Panc1 (cell line): Measurements from ENCODE around the gene MORC2. TPM values are rescaled to one million over a fixed set of nuclear protein-coding genes. Genes with fewer than 3 reads are reported as not detected.

Source experiments
- ATAC-seq: fragments of 200-7000 bp; cut with Tn5 transposase; 2 replicates; pipeline ENCODE4 v1.9.1; 2020; ENCODE audit warnings: mild to moderate bottlenecking, moderate library complexity
- BruUV-seq: library from RNA; stranded (reverse); fragments of 400-500 nt; replicated peaks from 2 replicates; lab custom pipeline; 2021; lab: Mats Ljungman, UMichigan
- CTCF ChIA-PET: fragments of 300-600 bp; sonication (Branson Sonifier 250); formaldehyde crosslinking; loops from one replicate; lab custom pipeline; 2022; ENCODE audit warnings: antibody characterized with exemption; lab: Charles Lee
- POLR2A ChIA-PET: fragments of 300-600 bp; sonication (Branson Sonifier 250); formaldehyde crosslinking; loops from one replicate; lab custom pipeline; 2022; ENCODE audit warnings: antibody characterized with exemption; lab: Charles Lee
- DNase-seq: peaks from one replicate; pipeline ENCODE4 v3.0.0-alpha.2; 2010; ENCODE audit warnings: low read depth, low spot score
- H3K27ac ChIP-seq: 2 replicates; pipeline ENCODE4 v1.5.1; 2011; ENCODE audit warnings: mild to moderate bottlenecking, low read length, inconsistent platforms
- H3K27me3 ChIP-seq: fragments of 200-500 bp; sonication (Bioruptor generic); 2 replicates; pipeline ENCODE4 v1.6.0; 2014; ENCODE audit warnings: low read length, inconsistent platforms; ENCODE audit not compliant: control insufficient read depth, insufficient read depth
- H3K36me3 ChIP-seq: fragments of 200-500 bp; sonication (Bioruptor generic); 2 replicates; pipeline ENCODE4 v1.5.1; 2014; ENCODE audit warnings: inconsistent platforms, mild to moderate bottlenecking, low read length, moderate library complexity; ENCODE audit not compliant: control insufficient read depth, insufficient read depth
- H3K4me1 ChIP-seq: 2 replicates; pipeline ENCODE4 v1.5.1; 2011; ENCODE audit warnings: inconsistent platforms, mild to moderate bottlenecking, low read length, moderate library complexity; ENCODE audit not compliant: control insufficient read depth, insufficient read depth
- H3K4me3 ChIP-seq, 2 experiments: 2 replicates each; pipeline ENCODE4 v1.5.1; 2011 to 2012; ENCODE audit warnings: low read depth in 2 of 2, low read length in 2 of 2, mild to moderate bottlenecking in 2 of 2, inconsistent platforms in 1 of 2, moderate library complexity in 1 of 2
- H3K9me3 ChIP-seq: fragments of 200-500 bp; sonication (Bioruptor generic); 2 replicates; pipeline ENCODE4 v1.5.1; 2014; ENCODE audit warnings: low read depth, mild to moderate bottlenecking, inconsistent platforms, low read length, moderate library complexity; ENCODE audit not compliant: control insufficient read depth, insufficient read depth
- POLR2AphosphoS5 ChIP-seq: IDR thresholded peaks from 2 replicates; pipeline ENCODE4 v1.6.1; 2012; ENCODE audit warnings: mild to moderate bottlenecking, low read depth, low read length, moderate library complexity
- SIN3A ChIP-seq: IDR thresholded peaks from 2 replicates; pipeline ENCODE4 v1.6.1; 2012; ENCODE audit warnings: low read depth, mild to moderate bottlenecking, low read length, moderate library complexity, borderline replicate concordance; ENCODE audit not compliant: insufficient read depth
- TCF7L2 ChIP-seq: IDR thresholded peaks from 2 replicates; pipeline ENCODE4 v1.6.1; 2011; ENCODE audit warnings: mild to moderate bottlenecking, low read depth, low read length, inconsistent platforms
- in situ Hi-C: cut with HindIII; loops from 2 replicates; pipeline ENCODE4 v1.10.0; 2016; ENCODE audit warnings: low sequenced_read_pairs, low pct_unique_long_range_greater_than_20kb
- intact Hi-C: fragments of 100-400 bp; cut with micrococcal nuclease; formaldehyde crosslinking; loops from one replicate; pipeline ENCODE4 v1.10.0; 2022; ENCODE audit not compliant: unreplicated experiment
- total RNA-seq: library from RNA; stranded (reverse); gene quantifications from one replicate; pipeline ENCODE4 v1.2.1, GENCODE V29; 2021; ENCODE audit not compliant: unreplicated experiment
- TF ChIP-seq, protein P1 (sequence below), 2 experiments: IDR thresholded peaks; 2 replicates each; pipeline ENCODE4 v1.6.1; 2011 to 2012; ENCODE audit warnings: low read depth in 2 of 2, control low read depth in 1 of 2, low read length in 1 of 2, mild to moderate bottlenecking in 1 of 2, moderate library complexity in 1 of 2; ENCODE audit not compliant: insufficient read depth in 1 of 2
- TF ChIP-seq, protein P2 (sequence below): fragments of 450-650 bp; IDR thresholded peaks from 2 replicates; pipeline ENCODE4 v1.5.1; 2017; ENCODE audit warnings: mild to moderate bottlenecking

The MORC2 gene
- total RNA-seq, 1 experiment from 2014 or later = 31.5 TPM

- in situ Hi-C loops = no loop called here
- BruUV-seq = no TSS peak
- no peaks in the 10 kb centered on the region for H3K9me3 ChIP-seq
- DNase-seq (no peak), ATAC-seq (no peak)
- no peaks in the 10 kb centered on the region for H3K27me3 ChIP-seq
- H3K36me3 ChIP-seq = no peaks in the 10 kb centered on the region
- POLR2A ChIA-PET = no interaction called here
- TF ChIP-seq TCF7L2 = no peak
- TF ChIP-seq POLR2AphosphoS5 = no peak
- TF ChIP-seq, protein P1, sequence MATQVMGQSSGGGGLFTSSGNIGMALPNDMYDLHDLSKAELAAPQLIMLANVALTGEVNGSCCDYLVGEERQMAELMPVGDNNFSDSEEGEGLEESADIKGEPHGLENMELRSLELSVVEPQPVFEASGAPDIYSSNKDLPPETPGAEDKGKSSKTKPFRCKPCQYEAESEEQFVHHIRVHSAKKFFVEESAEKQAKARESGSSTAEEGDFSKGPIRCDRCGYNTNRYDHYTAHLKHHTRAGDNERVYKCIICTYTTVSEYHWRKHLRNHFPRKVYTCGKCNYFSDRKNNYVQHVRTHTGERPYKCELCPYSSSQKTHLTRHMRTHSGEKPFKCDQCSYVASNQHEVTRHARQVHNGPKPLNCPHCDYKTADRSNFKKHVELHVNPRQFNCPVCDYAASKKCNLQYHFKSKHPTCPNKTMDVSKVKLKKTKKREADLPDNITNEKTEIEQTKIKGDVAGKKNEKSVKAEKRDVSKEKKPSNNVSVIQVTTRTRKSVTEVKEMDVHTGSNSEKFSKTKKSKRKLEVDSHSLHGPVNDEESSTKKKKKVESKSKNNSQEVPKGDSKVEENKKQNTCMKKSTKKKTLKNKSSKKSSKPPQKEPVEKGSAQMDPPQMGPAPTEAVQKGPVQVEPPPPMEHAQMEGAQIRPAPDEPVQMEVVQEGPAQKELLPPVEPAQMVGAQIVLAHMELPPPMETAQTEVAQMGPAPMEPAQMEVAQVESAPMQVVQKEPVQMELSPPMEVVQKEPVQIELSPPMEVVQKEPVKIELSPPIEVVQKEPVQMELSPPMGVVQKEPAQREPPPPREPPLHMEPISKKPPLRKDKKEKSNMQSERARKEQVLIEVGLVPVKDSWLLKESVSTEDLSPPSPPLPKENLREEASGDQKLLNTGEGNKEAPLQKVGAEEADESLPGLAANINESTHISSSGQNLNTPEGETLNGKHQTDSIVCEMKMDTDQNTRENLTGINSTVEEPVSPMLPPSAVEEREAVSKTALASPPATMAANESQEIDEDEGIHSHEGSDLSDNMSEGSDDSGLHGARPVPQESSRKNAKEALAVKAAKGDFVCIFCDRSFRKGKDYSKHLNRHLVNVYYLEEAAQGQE (IDR thresholded peaks at IDR 0.05; ENCODE audit: insufficient read depth in 1 of 2, low read depth in 2 of 2, low read length in 1 of 2) = no peak
- no peak for TF ChIP-seq SIN3A
- TF ChIP-seq, protein P2, sequence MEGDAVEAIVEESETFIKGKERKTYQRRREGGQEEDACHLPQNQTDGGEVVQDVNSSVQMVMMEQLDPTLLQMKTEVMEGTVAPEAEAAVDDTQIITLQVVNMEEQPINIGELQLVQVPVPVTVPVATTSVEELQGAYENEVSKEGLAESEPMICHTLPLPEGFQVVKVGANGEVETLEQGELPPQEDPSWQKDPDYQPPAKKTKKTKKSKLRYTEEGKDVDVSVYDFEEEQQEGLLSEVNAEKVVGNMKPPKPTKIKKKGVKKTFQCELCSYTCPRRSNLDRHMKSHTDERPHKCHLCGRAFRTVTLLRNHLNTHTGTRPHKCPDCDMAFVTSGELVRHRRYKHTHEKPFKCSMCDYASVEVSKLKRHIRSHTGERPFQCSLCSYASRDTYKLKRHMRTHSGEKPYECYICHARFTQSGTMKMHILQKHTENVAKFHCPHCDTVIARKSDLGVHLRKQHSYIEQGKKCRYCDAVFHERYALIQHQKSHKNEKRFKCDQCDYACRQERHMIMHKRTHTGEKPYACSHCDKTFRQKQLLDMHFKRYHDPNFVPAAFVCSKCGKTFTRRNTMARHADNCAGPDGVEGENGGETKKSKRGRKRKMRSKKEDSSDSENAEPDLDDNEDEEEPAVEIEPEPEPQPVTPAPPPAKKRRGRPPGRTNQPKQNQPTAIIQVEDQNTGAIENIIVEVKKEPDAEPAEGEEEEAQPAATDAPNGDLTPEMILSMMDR = no peak
- H3K4me3 ChIP-seq = no peak overlapping the region
- H3K27ac ChIP-seq = no peak overlapping the region
- CTCF ChIA-PET = no interaction called here
- no peaks in the 10 kb centered on the region for H3K4me1 ChIP-seq
- intact Hi-C loops = no loop called here
These were observed 17.1 kb upstream of the MORC2 start for GRCh38 chr22:30985561-30986208.

DNA sequence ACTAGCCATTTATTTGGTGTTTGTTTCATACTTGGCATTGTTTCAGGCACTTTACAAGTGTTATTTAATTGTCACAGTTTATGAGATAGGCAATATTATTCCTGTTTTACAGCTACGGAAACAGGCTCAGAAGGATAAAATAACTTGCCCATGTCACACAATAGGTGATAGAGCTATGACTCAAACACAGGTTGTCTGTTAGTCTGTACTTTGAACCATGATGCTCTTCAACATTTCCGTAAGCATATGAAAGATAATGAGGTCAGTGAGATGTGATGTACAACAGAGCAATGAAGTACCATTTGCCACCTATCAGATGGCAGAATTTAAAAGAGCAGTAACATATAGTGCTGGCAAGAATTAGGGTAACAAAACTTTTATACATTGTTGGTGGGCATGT is 15.7 kb upstream of the MORC2 start:
- TF ChIP-seq, protein P2 = no peak
- TF ChIP-seq TCF7L2 = no peak
- TF ChIP-seq SIN3A = no peak
- TF ChIP-seq, protein P1 (IDR thresholded peaks at IDR 0.05; ENCODE audit: insufficient read depth in 1 of 2, low read depth in 2 of 2, low read length in 1 of 2) = no peak
- no peak for TF ChIP-seq POLR2AphosphoS5
- no TSS peak for BruUV-seq
- DNase-seq = no peak
- no peaks in the 10 kb centered on the region for H3K27me3 ChIP-seq
- ATAC-seq = no peak
- H3K4me1 ChIP-seq = no peaks in the 10 kb centered on the region
- ChIA-PET CTCF (no interaction called here), POLR2A (interaction anchor here (1.0 kb wide), 1 partner anchor 8 kb away, joined by 3 read pairs; no protein-coding TSS in a partner anchor)
- in situ Hi-C loops (no loop called here), intact Hi-C loops (no loop called here)
- H3K36me3 ChIP-seq = no peaks in the 10 kb centered on the region
- H3K27ac ChIP-seq = no peak overlapping the region
- H3K4me3 ChIP-seq = no peak overlapping the region
- no peaks in the 10 kb centered on the region for H3K9me3 ChIP-seq
